Measurements from ENCODE around the gene ZNF584. TPM values are rescaled to one million over a fixed set of nuclear protein-coding genes. Genes with fewer than 3 reads are reported as not detected.

The ZNF584 gene
- total and polyA plus RNA-seq, 2 experiments from 2014 or later = 2.3 to 8.1 TPM

DNA sequence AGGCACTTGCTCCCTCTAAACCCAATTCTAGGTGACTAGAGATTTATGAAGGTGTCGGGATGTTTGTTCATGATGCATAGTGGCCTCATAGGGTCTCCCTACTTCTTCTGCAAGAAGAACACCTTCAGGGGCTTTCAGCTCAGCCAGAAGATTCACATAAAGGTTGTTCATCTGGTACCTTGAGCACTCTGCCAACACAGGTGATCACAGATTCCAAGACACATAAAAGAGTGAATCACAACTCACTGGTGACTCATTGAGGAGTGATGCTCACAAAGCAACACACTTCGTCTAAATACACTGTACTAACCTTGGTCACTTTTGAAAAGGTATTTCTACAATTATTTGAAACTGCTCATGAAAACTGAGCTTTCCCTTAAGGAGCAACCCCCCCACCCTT is 51.6 kb downstream of the ZNF584 start:
- TF ChIP-seq ZNF331 (CRISPR knock-in tag; IDR thresholded peaks at IDR 0.05; ENCODE audit: low read depth) (no peak), ZNF114 (CRISPR knock-in tag; IDR thresholded peaks at IDR 0.05) (no peak), STAT1 (IDR thresholded peaks at IDR 0.05; ENCODE audit: unreplicated experiment) (no peak), EZH2phosphoT487 (IDR thresholded peaks at IDR 0.05; ENCODE audit: unreplicated experiment) (no peak), EZH2 (IDR thresholded peaks at IDR 0.05; ENCODE audit: low read depth, unreplicated experiment) (no peak), POLR2AphosphoS5 (IDR thresholded peaks at IDR 0.05; ENCODE audit: low read depth) (no peak)
- TF ChIP-seq, protein P1, sequence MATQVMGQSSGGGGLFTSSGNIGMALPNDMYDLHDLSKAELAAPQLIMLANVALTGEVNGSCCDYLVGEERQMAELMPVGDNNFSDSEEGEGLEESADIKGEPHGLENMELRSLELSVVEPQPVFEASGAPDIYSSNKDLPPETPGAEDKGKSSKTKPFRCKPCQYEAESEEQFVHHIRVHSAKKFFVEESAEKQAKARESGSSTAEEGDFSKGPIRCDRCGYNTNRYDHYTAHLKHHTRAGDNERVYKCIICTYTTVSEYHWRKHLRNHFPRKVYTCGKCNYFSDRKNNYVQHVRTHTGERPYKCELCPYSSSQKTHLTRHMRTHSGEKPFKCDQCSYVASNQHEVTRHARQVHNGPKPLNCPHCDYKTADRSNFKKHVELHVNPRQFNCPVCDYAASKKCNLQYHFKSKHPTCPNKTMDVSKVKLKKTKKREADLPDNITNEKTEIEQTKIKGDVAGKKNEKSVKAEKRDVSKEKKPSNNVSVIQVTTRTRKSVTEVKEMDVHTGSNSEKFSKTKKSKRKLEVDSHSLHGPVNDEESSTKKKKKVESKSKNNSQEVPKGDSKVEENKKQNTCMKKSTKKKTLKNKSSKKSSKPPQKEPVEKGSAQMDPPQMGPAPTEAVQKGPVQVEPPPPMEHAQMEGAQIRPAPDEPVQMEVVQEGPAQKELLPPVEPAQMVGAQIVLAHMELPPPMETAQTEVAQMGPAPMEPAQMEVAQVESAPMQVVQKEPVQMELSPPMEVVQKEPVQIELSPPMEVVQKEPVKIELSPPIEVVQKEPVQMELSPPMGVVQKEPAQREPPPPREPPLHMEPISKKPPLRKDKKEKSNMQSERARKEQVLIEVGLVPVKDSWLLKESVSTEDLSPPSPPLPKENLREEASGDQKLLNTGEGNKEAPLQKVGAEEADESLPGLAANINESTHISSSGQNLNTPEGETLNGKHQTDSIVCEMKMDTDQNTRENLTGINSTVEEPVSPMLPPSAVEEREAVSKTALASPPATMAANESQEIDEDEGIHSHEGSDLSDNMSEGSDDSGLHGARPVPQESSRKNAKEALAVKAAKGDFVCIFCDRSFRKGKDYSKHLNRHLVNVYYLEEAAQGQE (IDR thresholded peaks at IDR 0.05; ENCODE audit: unreplicated experiment) = no peak
- TF ChIP-seq, protein P2, sequence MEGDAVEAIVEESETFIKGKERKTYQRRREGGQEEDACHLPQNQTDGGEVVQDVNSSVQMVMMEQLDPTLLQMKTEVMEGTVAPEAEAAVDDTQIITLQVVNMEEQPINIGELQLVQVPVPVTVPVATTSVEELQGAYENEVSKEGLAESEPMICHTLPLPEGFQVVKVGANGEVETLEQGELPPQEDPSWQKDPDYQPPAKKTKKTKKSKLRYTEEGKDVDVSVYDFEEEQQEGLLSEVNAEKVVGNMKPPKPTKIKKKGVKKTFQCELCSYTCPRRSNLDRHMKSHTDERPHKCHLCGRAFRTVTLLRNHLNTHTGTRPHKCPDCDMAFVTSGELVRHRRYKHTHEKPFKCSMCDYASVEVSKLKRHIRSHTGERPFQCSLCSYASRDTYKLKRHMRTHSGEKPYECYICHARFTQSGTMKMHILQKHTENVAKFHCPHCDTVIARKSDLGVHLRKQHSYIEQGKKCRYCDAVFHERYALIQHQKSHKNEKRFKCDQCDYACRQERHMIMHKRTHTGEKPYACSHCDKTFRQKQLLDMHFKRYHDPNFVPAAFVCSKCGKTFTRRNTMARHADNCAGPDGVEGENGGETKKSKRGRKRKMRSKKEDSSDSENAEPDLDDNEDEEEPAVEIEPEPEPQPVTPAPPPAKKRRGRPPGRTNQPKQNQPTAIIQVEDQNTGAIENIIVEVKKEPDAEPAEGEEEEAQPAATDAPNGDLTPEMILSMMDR (conservative IDR thresholded peaks at IDR 0.05; ENCODE audit: low read depth in 2 of 2) = no peak
- H3K27ac ChIP-seq (ENCODE audit: low read depth) = no peak overlapping the region
- Mint-ChIP-seq H3K36me3 (ENCODE audit: low read depth) (no peaks in the 10 kb centered on the region; the same call in 2 of the 3 replicates), H3K27ac (no peak overlapping the region), H3K4me1 (peaks cover 3% of the 10 kb centered on the region; the same call in 2 of the 3 replicates), H3K9me3 (no peaks in the 10 kb centered on the region), H3K4me3 (no peak overlapping the region), H3K27me3 (ENCODE audit: insufficient read depth, low read depth, poor library complexity) (peaks cover 5% of the 10 kb centered on the region)
- no peaks in the 10 kb centered on the region for H4K20me1 ChIP-seq (replicated peaks; ENCODE audit: insufficient read depth)
- ATAC-seq (no peak), DNase-seq (ENCODE audit: low spot score) (no peak)
- no peaks in the 10 kb centered on the region for H3K4me1 ChIP-seq (ENCODE audit: insufficient read depth)
- no peaks in the 10 kb centered on the region for H3K27me3 ChIP-seq (ENCODE audit: insufficient read depth)
- no peaks in the 10 kb centered on the region for H3K79me2 ChIP-seq (replicated peaks; ENCODE audit: insufficient read depth)
- H3F3A ChIP-seq (replicated peaks; ENCODE audit: low read depth) = no peaks in the 10 kb centered on the region
- no peak overlapping the region for H3K4me2 ChIP-seq
- H3K4me3 ChIP-seq = no peak overlapping the region
- peaks cover 4% of the 10 kb centered on the region; the same call in 1 of the 2 replicates for H3K9me2 ChIP-seq (ENCODE audit: insufficient read depth)
- no peak overlapping the region for H2AFZ ChIP-seq
- H3K36me3 ChIP-seq (ENCODE audit: insufficient read depth) = no peaks in the 10 kb centered on the region

DNA sequence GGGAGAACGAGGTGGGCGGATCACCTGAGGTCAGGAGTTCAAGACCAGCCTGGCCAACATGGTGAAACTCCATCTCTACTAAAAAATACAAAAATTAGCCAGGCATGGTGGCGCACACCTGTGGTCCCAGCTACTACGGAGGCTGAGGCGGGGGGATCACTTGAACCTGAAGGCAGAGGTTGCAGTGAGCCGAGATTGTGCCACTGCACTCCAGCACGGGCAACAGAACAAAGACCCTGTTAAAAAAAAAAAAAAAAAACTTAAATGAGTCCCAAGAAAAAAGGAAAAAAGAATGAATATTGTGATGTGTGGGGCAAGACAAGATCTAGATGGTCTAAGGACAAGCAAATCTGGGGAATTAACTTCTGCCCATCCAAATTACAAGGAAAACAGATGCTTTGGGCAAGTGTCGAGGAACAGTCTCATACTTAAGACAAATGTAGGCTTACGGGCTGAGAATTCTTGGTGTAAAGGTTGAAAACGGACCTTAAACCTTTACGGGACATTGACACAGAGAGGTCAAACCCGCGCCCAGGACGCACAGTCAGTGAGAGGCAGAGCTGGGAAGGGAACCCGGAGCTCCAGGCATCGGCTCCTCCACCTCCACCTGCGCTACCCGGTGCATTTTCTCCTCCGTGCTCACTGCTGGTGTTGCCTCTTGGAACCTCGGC is 57.8 kb downstream of the ZNF584 start:
- Histone ChIP-seq H4K20me1 (replicated peaks; ENCODE audit: insufficient read depth) (no peaks in the 10 kb centered on the region), H3F3A (replicated peaks; ENCODE audit: low read depth) (peaks cover 4% of the 10 kb centered on the region), H2AFZ (peak overlapping the region; percentile 99), H3K27ac (ENCODE audit: low read depth) (no peak overlapping the region), H3K27me3 (ENCODE audit: insufficient read depth) (peaks cover 11% of the 10 kb centered on the region), H3K36me3 (ENCODE audit: insufficient read depth) (no peaks in the 10 kb centered on the region), H3K9me2 (ENCODE audit: insufficient read depth) (no peaks in the 10 kb centered on the region), H3K4me2 (peak overlapping the region; percentile 76), H3K4me3 (peak overlapping the region; percentile 83), H3K4me1 (ENCODE audit: insufficient read depth) (peaks cover 4% of the 10 kb centered on the region), H3K79me2 (replicated peaks; ENCODE audit: insufficient read depth) (no peaks in the 10 kb centered on the region)
- Mint-ChIP-seq H3K27me3 (ENCODE audit: insufficient read depth, low read depth, poor library complexity) (peaks cover 12% of the 10 kb centered on the region), H3K27ac (no peak overlapping the region), H3K9me3 (no peaks in the 10 kb centered on the region), H3K4me1 (peaks cover 16% of the 10 kb centered on the region; the same call in 2 of the 3 replicates), H3K4me3 (peak overlapping the region; percentile 71), H3K36me3 (ENCODE audit: low read depth) (peaks cover 8% of the 10 kb centered on the region; the same call in 2 of the 3 replicates)
- no peak; the same call in 2 of the 3 replicates for ATAC-seq
- no peak for DNase-seq (ENCODE audit: low spot score)
- TF ChIP-seq, protein P3, sequence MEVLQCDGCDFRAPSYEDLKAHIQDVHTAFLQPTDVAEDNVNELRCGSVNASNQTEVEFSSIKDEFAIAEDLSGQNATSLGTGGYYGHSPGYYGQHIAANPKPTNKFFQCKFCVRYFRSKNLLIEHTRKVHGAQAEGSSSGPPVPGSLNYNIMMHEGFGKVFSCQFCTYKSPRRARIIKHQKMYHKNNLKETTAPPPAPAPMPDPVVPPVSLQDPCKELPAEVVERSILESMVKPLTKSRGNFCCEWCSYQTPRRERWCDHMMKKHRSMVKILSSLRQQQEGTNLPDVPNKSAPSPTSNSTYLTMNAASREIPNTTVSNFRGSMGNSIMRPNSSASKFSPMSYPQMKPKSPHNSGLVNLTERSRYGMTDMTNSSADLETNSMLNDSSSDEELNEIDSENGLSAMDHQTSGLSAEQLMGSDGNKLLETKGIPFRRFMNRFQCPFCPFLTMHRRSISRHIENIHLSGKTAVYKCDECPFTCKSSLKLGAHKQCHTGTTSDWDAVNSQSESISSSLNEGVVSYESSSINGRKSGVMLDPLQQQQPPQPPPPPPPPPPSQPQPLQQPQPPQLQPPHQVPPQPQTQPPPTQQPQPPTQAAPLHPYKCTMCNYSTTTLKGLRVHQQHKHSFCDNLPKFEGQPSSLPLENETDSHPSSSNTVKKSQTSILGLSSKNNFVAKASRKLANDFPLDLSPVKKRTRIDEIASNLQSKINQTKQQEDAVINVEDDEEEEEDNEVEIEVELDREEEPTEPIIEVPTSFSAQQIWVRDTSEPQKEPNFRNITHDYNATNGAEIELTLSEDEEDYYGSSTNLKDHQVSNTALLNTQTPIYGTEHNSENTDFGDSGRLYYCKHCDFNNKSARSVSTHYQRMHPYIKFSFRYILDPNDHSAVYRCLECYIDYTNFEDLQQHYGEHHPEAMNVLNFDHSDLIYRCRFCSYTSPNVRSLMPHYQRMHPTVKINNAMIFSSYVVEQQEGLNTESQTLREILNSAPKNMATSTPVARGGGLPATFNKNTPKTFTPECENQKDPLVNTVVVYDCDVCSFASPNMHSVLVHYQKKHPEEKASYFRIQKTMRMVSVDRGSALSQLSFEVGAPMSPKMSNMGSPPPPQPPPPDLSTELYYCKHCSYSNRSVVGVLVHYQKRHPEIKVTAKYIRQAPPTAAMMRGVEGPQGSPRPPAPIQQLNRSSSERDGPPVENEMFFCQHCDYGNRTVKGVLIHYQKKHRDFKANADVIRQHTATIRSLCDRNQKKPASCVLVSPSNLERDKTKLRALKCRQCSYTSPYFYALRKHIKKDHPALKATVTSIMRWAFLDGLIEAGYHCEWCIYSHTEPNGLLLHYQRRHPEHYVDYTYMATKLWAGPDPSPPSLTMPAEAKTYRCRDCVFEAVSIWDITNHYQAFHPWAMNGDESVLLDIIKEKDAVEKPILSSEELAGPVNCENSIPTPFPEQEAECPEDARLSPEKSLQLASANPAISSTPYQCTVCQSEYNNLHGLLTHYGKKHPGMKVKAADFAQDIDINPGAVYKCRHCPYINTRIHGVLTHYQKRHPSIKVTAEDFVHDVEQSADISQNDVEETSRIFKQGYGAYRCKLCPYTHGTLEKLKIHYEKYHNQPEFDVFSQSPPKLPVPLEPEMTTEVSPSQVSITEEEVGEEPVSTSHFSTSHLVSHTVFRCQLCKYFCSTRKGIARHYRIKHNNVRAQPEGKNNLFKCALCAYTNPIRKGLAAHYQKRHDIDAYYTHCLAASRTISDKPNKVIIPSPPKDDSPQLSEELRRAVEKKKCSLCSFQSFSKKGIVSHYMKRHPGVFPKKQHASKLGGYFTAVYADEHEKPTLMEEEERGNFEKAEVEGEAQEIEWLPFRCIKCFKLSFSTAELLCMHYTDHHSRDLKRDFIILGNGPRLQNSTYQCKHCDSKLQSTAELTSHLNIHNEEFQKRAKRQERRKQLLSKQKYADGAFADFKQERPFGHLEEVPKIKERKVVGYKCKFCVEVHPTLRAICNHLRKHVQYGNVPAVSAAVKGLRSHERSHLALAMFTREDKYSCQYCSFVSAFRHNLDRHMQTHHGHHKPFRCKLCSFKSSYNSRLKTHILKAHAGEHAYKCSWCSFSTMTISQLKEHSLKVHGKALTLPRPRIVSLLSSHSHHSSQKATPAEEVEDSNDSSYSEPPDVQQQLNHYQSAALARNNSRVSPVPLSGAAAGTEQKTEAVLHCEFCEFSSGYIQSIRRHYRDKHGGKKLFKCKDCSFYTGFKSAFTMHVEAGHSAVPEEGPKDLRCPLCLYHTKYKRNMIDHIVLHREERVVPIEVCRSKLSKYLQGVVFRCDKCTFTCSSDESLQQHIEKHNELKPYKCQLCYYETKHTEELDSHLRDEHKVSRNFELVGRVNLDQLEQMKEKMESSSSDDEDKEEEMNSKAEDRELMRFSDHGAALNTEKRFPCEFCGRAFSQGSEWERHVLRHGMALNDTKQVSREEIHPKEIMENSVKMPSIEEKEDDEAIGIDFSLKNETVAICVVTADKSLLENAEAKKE (CRISPR knock-in tag; IDR thresholded peaks at IDR 0.05) = no peak
- no peak for TF ChIP-seq ZNF114 (CRISPR knock-in tag; IDR thresholded peaks at IDR 0.05)
- no peak for TF ChIP-seq EZH2 (IDR thresholded peaks at IDR 0.05; ENCODE audit: low read depth, unreplicated experiment)
- no peak for TF ChIP-seq ZNF331 (CRISPR knock-in tag; IDR thresholded peaks at IDR 0.05; ENCODE audit: low read depth)

Measured in GM23338 (cell line).